Measurements from ENCODE around the gene NTRK3.
A peak's percentile ranks its signal among the peaks of the same experiment; 100 is the strongest.

NTRK3 gene

DNA sequence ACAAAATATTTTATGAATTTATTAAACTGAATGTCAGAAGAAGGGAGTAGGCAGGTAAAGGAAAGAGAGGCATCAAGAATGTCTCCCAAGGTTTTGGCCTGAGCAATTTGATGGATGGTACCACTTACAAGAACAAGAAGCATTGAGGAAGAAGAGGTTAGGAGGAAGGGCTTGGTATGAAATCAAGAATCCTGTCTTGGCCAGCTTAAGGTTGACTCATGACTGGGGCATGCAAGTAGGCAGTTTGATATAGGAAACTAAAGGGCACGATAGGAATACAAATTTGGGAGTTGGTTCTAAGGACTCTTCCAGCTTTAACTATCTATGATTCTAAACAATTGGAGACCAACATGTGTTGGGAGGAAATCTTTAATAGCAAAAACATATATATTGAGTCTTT lies 79.1 kb downstream of the NTRK3 start:
- no peak for DNase-seq

DNA sequence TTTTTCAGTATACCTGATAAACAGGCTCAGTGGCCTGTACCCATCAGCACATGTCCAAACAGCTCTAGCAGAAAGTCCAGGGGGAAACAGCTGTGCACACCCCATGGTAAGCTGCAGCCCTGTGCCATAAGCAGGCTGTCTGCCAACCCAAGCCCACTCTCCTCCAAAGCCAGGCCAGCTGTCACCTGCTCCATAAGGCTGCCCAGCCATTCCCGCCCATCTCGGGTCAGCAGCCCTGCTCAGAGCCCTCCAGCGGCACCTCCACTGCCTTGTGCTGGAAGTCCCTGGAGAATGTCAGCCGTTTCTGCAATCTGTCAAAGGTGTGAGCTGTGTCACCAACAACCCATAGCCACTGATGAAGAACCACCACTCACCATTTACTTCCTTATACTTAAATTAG lies 82.0 kb downstream of the NTRK3 start:
- DNase-seq = no peak

DNA sequence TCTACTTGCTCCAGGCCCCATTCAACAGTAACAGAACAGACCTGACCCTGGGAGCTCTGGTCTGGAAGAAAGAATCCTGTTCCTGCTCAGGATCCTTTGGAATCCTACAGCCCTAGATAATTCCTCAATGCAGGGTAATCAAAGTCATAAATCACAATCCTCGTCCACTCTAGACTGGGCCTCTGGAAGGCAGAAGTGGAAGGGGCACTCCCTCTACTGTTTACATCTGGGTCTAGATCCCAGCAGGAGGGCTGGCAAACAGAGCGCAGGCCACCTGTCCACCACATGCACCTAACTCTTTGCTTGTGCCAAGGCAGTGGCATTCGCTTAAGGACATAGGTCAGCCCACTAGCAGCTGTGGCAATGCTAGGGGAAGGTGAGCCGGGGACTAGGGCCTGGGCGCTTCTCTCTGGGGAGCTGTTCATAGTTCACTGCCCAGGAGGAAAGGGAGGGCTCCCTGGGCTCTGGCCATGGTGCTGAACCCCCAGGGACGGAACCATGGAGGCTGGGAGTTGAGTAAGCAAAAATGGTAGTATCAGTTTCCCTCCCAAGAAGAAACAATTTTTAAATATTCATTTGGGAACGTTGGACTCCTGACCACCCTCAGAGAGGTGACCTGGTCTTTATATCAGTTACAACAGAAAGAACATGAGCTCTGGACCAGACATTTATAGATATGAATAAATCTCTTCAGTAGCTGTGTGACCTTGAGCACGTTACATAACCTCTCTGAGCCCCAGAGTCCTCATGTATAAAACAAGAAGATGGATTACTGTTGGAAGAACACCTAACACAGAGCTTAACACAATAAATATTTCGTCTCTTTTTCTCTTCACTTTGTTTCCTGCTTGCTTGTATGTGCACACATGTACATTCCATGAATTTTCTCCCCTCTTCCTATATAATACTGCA lies 90.2 kb downstream of the NTRK3 start:
- DNase-seq = no peak

DNA sequence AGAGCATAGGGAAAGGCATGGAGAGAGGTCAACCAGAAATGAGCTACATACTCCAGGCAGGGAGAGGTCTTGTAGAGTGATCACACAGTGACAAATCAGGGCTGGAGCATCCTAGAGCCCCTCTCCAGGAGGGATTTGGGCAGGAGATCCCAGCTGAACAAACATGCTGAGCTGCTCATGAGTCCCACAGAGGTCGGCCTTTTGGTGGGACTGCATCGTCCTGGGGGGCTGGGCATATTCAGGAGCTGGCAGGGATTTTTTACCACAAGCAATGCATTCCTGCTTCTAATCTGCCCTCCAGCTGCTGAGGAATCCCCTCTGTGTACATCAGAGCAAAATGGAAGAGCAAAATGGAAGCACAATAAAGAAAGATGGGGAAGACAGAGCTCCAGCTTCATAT lies 94.9 kb downstream of the NTRK3 start:
- no peak for DNase-seq

DNA sequence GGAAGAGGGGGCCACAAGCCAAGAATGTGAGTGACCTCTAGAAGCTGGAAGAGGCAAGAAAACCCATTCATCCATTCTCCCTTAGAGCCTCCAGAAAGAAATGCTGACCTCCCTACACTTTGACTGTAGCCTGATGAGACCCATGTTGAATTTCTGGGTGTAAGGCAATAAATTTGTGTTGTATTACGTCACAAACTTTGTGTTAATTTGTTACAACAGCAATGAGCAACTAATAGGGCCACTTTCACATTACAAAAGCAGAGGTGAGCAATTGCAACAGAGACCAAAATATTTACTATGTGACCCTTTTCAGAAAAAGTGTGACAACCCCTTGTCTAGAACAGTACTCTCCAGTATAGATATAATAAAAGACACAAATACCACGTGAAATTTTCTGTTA lies 101.2 kb downstream of the NTRK3 start:
- DNase-seq = no peak

DNA sequence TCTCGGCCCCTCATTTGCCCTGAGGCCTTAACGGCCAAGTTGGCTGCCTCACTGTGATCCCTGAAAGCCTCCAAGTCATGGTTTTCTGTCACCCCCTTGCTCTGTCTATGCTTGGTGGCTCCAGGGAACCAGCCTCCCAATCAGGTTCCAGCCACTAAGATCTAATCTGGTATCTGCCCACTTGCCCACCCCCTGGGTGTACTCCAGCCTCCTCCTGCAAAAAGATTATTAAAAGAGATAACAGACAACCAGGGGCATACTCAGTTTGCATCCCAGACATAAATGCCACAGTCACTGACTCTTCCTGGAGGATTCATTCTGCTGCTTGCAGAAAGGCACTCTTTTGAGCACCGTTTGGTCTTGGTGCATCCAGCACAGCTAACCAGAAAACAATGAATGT lies 103.9 kb downstream of the NTRK3 start:
- no peak for DNase-seq

DNA sequence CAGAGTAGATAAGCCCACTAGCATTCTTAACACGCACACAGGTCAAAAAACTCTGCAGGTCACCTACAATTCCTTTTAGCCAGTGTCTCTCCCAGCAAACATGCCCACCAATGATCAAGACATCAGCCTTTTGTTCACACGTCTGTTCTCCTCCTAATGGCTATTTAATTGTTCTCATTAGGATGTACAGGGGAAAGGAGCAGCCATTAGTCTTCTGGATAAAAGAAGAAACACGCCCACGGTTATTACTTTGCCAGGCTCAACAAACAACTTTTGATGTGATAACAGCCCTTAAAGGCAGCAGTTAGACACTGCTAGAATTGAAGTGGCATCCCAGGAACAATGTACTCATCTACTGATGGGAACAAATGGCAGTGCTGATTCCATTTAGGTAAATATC lies 108.8 kb downstream of the NTRK3 start:
- DNase-seq = no peak

DNA sequence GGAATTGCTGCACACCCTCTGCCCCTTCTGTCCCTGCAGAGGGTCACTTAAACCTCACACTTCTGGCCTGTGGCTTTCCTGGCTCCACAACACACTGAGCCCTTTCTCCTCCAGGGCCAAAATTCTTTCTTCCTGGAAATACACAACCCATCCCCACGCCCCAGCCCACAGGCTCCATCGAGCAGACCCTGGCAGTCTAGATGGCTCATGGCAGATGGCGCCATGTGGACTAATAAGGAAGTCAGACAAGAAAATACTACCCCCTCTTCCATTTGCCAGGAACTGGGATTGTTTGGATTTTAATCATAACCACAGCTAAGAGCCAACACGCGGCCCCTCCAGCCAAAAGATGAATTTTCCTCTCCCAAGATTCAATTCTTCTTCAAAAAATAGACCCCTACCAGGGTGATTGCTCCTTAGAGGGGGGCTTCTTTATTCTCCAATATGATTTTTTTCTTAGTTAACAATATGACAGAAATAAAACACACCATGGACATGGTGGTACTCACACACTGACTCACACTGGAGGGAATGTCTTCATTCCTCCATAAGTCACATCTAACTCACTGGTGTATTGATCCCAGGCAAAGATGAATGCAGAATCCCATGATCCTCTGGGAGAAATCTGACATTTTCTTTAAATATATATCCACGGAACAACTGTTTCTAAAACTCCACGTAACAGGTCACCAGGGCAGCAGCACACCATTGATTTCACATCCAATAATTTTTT lies 111.5 kb downstream of the NTRK3 start:
- no peak for DNase-seq

DNA sequence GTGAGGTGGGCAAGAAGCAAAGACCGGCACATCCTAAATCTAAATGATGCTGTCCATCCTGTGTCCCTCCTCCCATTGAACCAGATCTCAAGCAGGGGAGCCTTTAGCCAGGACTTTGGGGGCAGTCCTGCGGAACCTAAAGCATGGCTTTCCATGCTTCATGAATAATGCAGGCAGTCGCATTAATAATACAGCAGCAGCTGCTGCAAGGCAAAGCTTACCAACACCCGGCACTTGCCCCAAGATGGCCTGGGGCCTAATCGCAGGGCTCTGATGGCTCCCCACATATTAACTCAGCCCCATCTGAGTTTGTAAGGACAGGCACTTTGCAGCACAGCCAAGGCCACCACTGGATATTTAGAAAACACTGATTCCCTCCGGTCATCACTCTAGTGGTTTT lies 114.4 kb downstream of the NTRK3 start:
- DNase-seq = no peak

DNA sequence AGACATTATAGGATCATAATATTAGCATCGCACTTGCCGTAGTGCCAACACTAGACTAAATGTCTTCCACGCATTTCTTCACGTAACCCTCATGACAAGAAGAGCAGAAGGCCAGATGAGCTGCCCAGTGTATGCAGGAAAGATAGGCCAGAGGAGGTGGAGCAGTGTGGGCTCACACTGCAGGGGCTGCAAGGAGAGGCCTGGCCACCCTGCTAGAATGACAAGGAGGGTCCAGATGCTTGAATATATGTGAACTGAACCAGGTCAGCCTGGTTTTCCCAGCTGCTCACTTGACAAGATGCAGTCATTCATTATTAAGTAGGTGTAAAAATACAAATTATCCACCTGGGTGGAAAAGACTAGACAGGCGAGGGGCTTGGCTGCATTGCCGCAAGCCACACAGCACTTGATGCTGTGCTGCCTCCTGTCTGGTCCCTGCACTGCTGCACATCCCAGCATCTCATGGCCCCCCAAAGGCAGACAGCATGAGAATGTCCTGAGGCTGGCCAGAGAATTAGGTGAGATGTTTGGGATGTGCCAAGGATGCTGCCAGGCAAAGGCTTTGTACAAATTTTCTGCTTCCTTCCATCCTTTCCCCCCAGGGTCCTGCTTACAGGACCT lies 115.2 kb downstream of the NTRK3 start:
- DNase-seq = no peak

DNA sequence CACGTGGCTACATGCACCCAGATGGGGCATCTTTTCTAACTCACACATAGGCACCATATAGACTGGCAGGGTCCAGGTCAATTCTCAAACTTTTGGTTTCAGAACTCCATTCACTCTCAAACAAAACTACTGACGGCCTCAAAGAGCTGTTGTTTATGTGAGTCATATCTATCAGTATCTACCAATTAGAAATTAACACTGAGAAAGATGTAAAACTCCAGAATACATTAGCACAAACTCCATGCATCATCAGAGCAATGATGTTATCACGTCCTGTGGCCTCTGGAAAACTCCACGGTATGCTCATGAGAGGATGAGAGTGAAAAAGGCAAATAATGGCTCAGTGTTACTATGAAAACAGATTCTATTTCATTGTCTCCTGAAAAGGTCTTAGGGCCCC lies 116.1 kb downstream of the NTRK3 start:
- DNase-seq = no peak

DNA sequence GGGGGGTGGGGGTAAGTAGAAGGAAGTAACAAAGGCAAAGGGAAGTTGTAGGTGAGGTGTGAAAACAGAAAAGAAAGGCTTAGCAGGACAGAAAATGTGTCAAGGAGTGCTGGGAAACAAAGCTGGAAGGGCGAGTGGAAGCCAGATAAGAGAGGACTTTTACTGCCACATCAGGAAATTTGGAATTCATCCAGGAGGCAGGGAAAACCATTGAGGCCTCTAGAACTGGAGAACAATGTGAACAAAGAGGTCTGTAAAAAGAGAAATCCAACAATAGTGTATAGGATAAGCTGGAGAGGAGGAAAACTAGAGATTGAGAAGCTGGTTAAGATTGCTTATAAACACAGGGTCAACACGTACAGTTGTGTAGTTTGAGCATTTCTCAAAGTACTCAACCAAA lies 116.6 kb downstream of the NTRK3 start:
- DNase-seq = no peak

DNA sequence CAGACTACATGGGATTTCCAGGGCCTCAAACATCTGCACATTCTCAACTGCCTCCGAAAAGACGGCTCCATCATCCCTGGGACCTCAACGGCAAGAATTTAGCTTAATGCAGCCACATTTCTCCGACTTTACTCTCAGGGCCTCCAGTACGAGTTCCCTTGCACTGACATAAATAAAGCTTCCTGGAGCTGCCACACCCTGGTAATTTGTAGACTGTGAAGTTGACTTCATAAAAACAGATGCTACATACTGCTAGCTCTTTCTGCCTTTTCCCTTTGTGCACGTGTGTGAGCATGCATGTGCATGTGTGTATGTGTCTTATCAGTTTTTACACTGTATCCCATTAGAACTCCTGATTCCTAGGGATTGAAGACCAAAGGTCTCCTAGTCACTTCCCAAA lies 122.7 kb downstream of the NTRK3 start:
- no peak for DNase-seq

DNA sequence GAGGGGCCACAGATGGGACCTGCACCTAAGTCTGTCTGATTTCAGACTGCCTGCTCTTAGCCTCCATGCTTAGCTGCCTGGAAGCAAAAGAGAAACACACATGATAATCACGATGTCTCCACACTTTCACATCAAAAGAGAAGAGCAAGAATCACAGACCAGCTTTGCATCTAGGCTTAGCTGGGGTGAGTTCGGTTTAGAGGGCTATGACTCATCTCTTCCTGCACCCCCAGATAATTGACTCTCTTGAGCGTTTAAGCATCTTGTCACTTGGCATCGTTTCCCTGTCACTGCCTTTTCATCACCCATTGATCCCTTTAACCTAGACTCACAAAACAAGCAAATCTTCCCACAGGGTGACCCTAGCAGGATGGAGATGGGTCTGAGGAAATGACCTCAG lies 124.0 kb downstream of the NTRK3 start:
- no peak for DNase-seq

DNA sequence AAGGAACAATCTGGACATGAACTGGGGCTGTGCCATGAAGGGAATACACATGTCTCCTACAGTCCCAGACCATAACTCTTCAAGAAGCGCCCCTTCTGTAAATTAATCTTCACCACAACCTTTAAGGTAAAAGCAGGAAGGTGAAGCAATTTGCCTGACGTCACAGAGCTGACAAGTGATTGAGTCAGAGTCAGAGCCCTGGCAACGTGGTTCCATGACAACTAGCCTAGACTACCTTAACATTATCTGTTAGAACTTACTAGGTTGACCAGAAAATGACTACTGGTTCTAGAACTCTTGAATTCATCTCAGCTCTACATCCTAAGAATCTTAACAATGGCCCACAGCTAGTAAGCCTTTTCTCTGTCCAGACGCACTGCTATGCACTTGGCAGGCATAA lies 124.6 kb downstream of the NTRK3 start:
- no peak for DNase-seq

DNA sequence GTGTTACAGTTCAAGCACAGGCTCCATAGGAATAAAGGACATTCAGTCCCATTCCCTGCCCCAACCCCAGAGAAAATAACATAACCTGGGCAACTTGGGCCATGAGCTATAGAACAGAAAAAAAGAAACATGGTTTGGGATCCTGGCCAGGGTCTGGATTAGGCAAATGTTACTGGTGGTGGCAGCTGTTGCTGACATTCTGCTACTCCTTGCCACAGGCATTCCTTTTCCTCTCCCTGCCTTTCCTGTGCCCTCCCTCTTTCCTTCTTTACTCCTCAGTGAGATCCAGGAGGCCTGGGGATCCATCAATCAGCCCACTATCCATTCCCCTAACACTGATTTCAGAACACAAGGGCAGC lies 129.1 kb downstream of the NTRK3 start:
- DNase-seq = no peak

DNA sequence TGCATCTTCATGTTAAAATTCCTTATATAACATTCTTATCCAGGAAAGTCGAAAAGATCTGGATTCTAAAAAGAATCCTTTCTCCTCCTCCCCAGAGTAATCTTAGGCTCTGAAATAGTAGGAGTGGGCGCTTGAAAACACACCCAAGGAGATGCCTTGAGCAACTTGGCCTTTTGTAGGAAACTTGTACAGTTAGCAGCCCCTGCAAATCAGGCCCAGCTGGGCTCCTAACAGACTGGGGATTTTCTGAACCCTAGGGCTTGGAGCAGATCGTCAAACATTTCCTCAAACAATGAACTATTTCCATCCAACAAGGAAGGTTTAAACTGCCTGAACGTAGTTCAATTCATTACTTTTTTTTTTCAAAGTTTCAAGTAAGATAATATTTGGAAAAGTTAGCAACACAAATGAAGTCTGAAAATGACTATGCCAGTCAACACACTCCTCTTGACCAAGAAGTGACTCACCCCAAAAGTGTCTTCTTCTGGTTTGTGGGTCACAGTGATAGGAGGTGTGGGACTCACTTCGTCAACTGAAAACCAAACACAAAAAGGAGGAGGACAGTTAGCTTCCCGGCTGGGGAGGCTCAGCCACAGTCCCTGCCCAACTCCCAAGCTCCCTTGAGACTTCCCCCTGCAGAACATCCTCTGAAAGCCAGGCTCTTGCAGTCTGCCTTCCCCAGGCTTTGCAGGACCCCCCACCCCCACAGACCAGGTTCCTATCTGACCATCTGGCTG lies 129.7 kb downstream of the NTRK3 start:
- DNase-seq = peak; percentile 54

DNA sequence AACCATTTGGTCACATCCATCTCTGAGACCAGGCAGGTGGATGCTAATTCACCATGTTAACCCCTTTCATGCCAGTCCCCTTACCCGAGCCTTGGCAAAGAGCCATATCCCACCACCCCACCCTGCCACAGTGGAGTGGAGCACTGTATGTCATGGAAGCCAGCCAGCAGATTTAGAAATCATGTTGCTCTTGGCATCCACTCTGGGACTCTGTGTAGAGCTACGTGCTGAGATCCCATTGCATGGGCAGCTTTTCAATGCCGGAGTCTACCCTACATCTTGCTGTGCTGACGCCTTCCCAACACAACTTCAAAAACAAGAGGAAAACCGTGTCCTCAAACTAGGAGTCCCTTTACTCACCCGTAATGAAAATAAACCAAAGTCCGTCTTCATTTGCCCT lies 131.0 kb downstream of the NTRK3 start:
- no peak for DNase-seq

DNA sequence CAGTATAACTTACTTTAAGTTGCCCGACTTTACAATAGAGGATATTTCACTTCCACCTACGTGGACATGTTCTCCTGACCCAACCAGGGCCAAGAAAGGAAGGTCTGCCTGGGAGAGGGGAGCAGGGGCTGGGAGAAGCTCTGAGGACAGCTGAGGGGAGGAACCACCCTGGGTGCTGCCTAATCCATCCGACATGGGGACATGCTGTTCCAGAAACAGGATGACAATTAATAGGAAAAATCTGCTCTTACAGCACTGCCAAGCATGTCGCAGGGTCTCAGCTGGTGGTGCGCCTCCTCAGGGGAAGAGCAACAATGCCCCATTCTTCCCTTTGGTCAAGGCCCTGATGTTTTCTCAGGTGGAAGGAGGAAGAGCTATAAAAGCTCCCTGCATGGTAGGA lies 132.3 kb downstream of the NTRK3 start:
- DNase-seq = no peak

DNA sequence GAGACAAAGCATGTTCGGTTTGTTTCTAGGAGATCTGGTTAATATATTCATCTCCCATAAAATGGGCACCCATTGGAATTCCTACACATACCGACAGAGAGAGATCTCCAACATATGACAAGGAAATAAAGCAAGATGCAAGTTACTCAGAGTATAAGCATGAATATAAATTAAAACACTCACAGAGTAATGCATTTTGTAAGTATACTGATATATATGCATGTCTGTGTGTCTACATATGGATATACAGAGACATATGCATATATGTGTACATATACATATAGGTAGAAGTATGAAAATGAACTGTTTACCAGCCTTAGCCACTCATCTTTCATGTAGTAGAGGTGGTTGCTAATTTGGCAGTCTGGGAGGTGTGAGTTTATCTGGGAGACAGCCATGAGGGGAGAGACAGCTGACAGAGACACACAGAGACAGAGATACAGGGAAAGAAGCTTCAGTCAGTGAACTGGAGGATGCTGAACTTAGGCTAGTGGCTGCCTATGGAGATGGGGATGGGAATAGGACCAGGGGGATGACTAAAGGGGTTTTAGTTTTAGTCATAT lies 134.5 kb downstream of the NTRK3 start:
- no peak for DNase-seq

DNA sequence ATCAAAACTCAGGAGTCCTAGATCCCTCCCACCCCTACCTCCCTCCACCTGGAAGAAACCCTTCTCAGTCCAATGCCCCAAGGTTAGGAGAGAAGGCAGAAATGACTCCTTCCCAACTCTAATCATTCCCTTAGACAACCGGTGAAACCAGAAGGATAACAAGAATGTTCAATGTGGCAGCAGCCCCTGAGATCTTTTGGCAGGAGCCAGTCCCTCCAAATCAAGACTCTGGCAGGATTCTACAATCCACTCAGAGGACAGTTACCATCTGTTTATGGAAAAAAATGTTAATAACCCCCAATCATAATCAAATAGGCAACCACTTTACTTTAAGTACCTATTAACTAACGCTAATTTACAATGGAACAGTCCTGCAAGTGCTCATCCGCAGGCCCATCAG lies 136.5 kb downstream of the NTRK3 start:
- no peak for DNase-seq

DNA sequence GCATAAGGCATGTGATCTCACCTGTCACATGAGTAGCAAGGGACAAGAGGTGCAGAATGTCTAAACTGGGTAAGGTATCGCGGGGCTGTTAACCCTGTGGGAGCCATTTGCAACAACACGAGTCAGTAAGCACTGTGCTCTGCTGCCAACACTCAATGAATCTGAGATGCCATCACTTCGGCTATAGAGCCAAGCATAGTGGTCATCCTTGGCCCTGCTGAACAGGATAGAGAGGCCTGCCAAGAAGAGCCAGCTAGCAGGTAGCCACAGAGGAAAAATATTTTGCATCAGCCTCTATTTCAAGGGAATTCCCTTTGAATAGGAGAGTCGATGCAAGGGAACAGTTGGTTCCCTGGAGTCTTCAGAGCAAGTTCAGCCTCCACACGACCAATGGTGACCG lies 137.8 kb downstream of the NTRK3 start:
- no peak for DNase-seq

DNA sequence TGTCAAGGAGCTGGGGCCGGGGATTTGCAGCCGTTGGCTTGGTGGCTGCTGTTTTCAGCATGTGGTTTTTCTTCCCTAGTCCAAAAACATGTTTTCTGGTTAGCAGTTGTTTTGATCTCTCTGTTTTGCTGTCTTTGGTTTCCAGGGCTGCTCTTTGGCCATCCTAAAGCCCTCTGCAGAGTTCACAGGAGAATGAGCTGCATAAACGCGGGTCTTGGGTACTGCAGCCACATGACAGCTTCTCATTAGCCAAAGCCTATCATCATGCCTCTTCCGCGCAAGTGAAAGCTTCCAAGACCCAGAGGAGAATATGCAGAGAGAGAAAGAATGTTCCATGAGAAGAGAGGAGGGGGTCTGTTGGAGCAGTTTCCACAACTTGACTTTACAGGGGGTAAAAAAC lies 138.5 kb downstream of the NTRK3 start:
- no peak for DNase-seq

All from activated CD4-positive, alpha-beta T cell treated with anti-CD3 and anti-CD28 coated beads, Interleukin-2, amount 50 U/mL, for 16 hours (primary cell).